GM23338 (cell line): ENCODE results near the gene ZNF438. TPM values are rescaled to one million over a fixed set of nuclear protein-coding genes. Genes with fewer than 3 reads are reported as not detected.
A peak's percentile ranks its signal among the peaks of the same experiment; 100 is the strongest.

Experiments
- ATAC-seq: fragments of 200-7000 bp; cut with Tn5 transposase; 3 replicates; pipeline ENCODE4 v1.9.1; 2020
- DNase-seq: peaks from one replicate; pipeline ENCODE4 v3.0.0-alpha.2; 2015; ENCODE audit warnings: low spot score
- H2AFZ ChIP-seq: fragments of 200-600 bp; sonication (generic); 2 replicates; pipeline ENCODE4 v1.8.0; 2016; ENCODE audit warnings: antibody characterized with exemption, mild to moderate bottlenecking, moderate library complexity
- H3F3A ChIP-seq: fragments of 200-600 bp; sonication (generic); replicated peaks from 2 replicates; pipeline ENCODE4 v1.8.0; 2017; ENCODE audit warnings: antibody characterized with exemption, mixed run types, low read depth
- H3K27ac ChIP-seq: fragments of 200-600 bp; sonication (generic); 2 replicates; pipeline ENCODE4 v1.6.1; 2016; ENCODE audit warnings: low read depth
- H3K27me3 ChIP-seq: fragments of 200-600 bp; sonication (generic); 2 replicates; pipeline ENCODE4 v1.8.0; 2016; ENCODE audit warnings: mild to moderate bottlenecking, mixed run types, moderate library complexity; ENCODE audit not compliant: insufficient read depth
- H3K36me3 ChIP-seq: fragments of 200-600 bp; sonication (generic); 2 replicates; pipeline ENCODE4 v1.8.0; 2016; ENCODE audit warnings: mild to moderate bottlenecking; ENCODE audit not compliant: insufficient read depth
- H3K4me1 ChIP-seq: fragments of 200-600 bp; sonication (generic); 2 replicates; pipeline ENCODE4 v1.8.0; 2016; ENCODE audit warnings: mild to moderate bottlenecking, moderate library complexity; ENCODE audit not compliant: insufficient read depth
- H3K4me2 ChIP-seq: fragments of 200-600 bp; sonication (generic); 2 replicates; pipeline ENCODE4 v1.7.1; 2017; ENCODE audit warnings: mixed run types
- H3K4me3 ChIP-seq: fragments of 200-600 bp; sonication (generic); 2 replicates; pipeline ENCODE4 v1.6.1; 2016; ENCODE audit warnings: mixed run types
- H3K79me2 ChIP-seq: fragments of 200-600 bp; sonication (generic); replicated peaks from 2 replicates; pipeline ENCODE4 v1.8.0; 2017; ENCODE audit warnings: mild to moderate bottlenecking; ENCODE audit not compliant: insufficient read depth
- H3K9me2 ChIP-seq: fragments of 200-600 bp; sonication (generic); 2 replicates; pipeline ENCODE4 v1.8.0; 2017; ENCODE audit not compliant: insufficient read depth
- H4K20me1 ChIP-seq: fragments of 200-600 bp; sonication (generic); replicated peaks from 2 replicates; pipeline ENCODE4 v1.8.0; 2017; ENCODE audit warnings: mild to moderate bottlenecking; ENCODE audit not compliant: insufficient read depth
- H3K27ac Mint-ChIP-seq: 2 replicates; pipeline ENCODE4 v1.8.0; 2020; ENCODE audit warnings: inconsistent platforms, mild to moderate bottlenecking, moderate library complexity, mixed read lengths
- H3K27me3 Mint-ChIP-seq: 3 replicates; pipeline ENCODE4 v1.8.0; 2022; ENCODE audit warnings: low read depth, mild to moderate bottlenecking, moderate library complexity, mixed read lengths, inconsistent platforms; ENCODE audit not compliant: insufficient read depth, poor library complexity
- H3K36me3 Mint-ChIP-seq: 3 replicates; pipeline ENCODE4 v1.8.0; 2021; ENCODE audit warnings: low read depth, mild to moderate bottlenecking, inconsistent platforms, moderate library complexity, mixed read lengths
- H3K4me1 Mint-ChIP-seq: 3 replicates; pipeline ENCODE4 v1.8.0; 2020; ENCODE audit warnings: mild to moderate bottlenecking, inconsistent platforms, mixed read lengths
- H3K4me3 Mint-ChIP-seq: 3 replicates; pipeline ENCODE4 v1.8.0; 2021; ENCODE audit warnings: moderate library complexity, mild to moderate bottlenecking, inconsistent platforms, mixed read lengths
- H3K9me3 Mint-ChIP-seq: 3 replicates; pipeline ENCODE4 v1.8.0; 2020; ENCODE audit warnings: moderate library complexity, mild to moderate bottlenecking, inconsistent platforms, mixed read lengths
- CREB1 ChIP-seq: fragments of 250-450 bp; sonication (Bioruptor Pico); IDR thresholded peaks from 2 replicates; pipeline ENCODE4 v1.5.0; 2020; ENCODE audit warnings: low read depth, mild to moderate bottlenecking, moderate library complexity
- CTCF ChIP-seq, 2 experiments: fragments of 200-600 bp in 1 of 2; sonication (generic) in 1 of 2; conservative IDR thresholded peaks; 2 replicates each; pipeline versions ENCODE4 v1.5.1 to v1.6.1; 2016 to 2017; ENCODE audit warnings: antibody characterized with exemption in 2 of 2, low read depth in 2 of 2, mild to moderate bottlenecking in 2 of 2, moderate library complexity in 1 of 2
- ETS1 ChIP-seq: IDR thresholded peaks from 2 replicates; pipeline ENCODE4 v1.6.1; 2016; ENCODE audit warnings: antibody characterized with exemption
- EZH2phosphoT487 ChIP-seq: fragments of 200-600 bp; sonication (generic); IDR thresholded peaks from one replicate; pipeline ENCODE4 v1.8.1; 2018; ENCODE audit warnings: antibody characterized with exemption; ENCODE audit not compliant: unreplicated experiment
- JUNB ChIP-seq: IDR thresholded peaks from one replicate; pipeline ENCODE4 v1.6.1; 2016; ENCODE audit warnings: antibody characterized with exemption; ENCODE audit not compliant: unreplicated experiment
- NANOG ChIP-seq: IDR thresholded peaks from 2 replicates; pipeline ENCODE4 v1.6.1; 2016; ENCODE audit warnings: antibody characterized with exemption, borderline replicate concordance
- ZNF462 ChIP-seq: fragments of 250-450 bp; sonication (Bioruptor Pico); IDR thresholded peaks from 2 replicates; pipeline ENCODE4 v1.5.0; 2020; ENCODE audit warnings: mild to moderate bottlenecking, moderate library complexity
- polyA plus RNA-seq: library from polyadenylated mRNA; unstranded; fragments of >200 nt; fragmentation: Nextera tagmentation; extraction: Ambion mirVana; gene quantifications from 2 replicates; pipeline ENCODE4 v1.2.1, GENCODE V29; 2016
- total RNA-seq: library from RNA; depleted of rRNA; stranded (reverse); fragments of >200 nt; shearing (Covaris generic); gene quantifications from 2 replicates; pipeline ENCODE4 v1.2.3, GENCODE V29; 2014

The ZNF438 gene
- total and polyA plus RNA-seq, 2 experiments from 2014 or later, result 0.91 to 0.94 TPM

GRCh38 chr10:30842185-30842584, 189.5 kb downstream of the ZNF438 start:
- Histone ChIP-seq H3K4me2 (no peak overlapping the region), H3K9me2 (no peaks in the 10 kb centered on the region), H4K20me1 (no peaks in the 10 kb centered on the region), H3K4me1 (no peaks in the 10 kb centered on the region), H3K79me2 (no peaks in the 10 kb centered on the region), H3K4me3 (no peak overlapping the region), H3K27me3 (no peaks in the 10 kb centered on the region), H2AFZ (no peak overlapping the region), H3K36me3 (no peaks in the 10 kb centered on the region), H3K27ac (no peak overlapping the region), H3F3A (no peaks in the 10 kb centered on the region)
- no peaks in the 10 kb centered on the region; the same call in 2 of the 3 replicates for H3K4me1 Mint-ChIP-seq
- DNase-seq, result no peak
- ATAC-seq, result peak; percentile 33; the same call in 2 of the 3 replicates
- peak; percentile 18 to 51; a peak in 2 of 4 replicates for TF ChIP-seq CTCF (conservative IDR thresholded peaks at IDR 0.05; ENCODE audit: low read depth in 2 of 2)
- no peak for TF ChIP-seq ETS1
- no peaks in the 10 kb centered on the region for H3K27me3 Mint-ChIP-seq
- peaks cover 5% of the 10 kb centered on the region; the same call in 2 of the 3 replicates for H3K36me3 Mint-ChIP-seq
- no peak overlapping the region for H3K4me3 Mint-ChIP-seq
- H3K9me3 Mint-ChIP-seq, result peaks cover 4% of the 10 kb centered on the region
- no peak overlapping the region for H3K27ac Mint-ChIP-seq

- Histone ChIP-seq H3K79me2 (no peaks in the 10 kb centered on the region), H3K27me3 (no peaks in the 10 kb centered on the region), H2AFZ (no peak overlapping the region), H3F3A (no peaks in the 10 kb centered on the region), H3K27ac (no peak overlapping the region), H3K4me1 (no peaks in the 10 kb centered on the region; the same call in 1 of the 2 replicates), H3K36me3 (no peaks in the 10 kb centered on the region), H3K9me2 (no peaks in the 10 kb centered on the region), H3K4me2 (no peak overlapping the region), H3K4me3 (no peak overlapping the region), H4K20me1 (no peaks in the 10 kb centered on the region)
- Mint-ChIP-seq H3K27me3 (no peaks in the 10 kb centered on the region), H3K27ac (no peak overlapping the region), H3K4me3 (no peak overlapping the region), H3K9me3 (no peaks in the 10 kb centered on the region), H3K36me3 (no peaks in the 10 kb centered on the region), H3K4me1 (peaks cover 2% of the 10 kb centered on the region)
- DNase-seq (no peak), ATAC-seq (no peak)
- TF ChIP-seq CREB1, result no peak
- TF ChIP-seq JUNB, result no peak
- no peak for TF ChIP-seq ETS1
- no peak for TF ChIP-seq ZNF462 (CRISPR knock-in tag)
- no peak for TF ChIP-seq EZH2phosphoT487
- no peak for TF ChIP-seq NANOG
Measured at GRCh38 chr10:30840395-30841050, 191.1 kb downstream of the ZNF438 start.
